ENCODE results near the gene PPP1R37.

The PPP1R37 gene

DNA sequence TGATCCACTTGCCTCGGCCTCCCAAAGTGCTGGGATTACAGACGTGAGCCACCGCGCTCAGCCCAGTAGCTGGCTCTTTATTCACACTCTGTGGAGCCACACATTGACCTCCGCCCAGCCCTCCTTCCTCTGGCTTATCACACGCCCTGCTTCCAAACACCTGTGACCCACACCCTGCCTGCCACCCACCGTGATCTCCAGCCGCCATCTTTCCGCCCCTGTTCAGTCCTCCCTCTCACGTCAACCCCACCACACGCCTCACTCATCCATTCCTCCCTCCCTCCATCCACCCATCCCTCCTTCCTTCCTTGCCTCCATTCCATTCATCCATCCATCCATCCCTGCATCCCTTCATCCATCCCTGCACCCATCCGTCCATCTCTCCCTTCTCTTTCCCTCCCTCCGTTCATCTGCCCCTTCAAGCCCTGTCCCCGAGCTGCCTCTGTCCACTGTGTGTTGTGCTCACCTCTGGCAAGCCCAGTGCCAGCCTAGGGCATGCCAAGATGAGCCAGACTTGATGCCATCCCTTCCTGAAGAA, 34.3 kb upstream of the PPP1R37 start:
- H3K9me3 ChIP-seq (ENCODE audit: control insufficient read depth, insufficient read depth, low read depth, low read length) = no peaks in the 10 kb centered on the region
- H3K36me3 ChIP-seq (ENCODE audit: control insufficient read depth in 2 of 2, insufficient read depth in 1 of 2, low read length in 2 of 2) = peaks cover 78 to 96% of the 10 kb centered on the region in 2 experiments
- CTCF ChIA-PET = interaction anchor here (0.6 to 3.9 kb wide), 18 partner anchors 10 to 191 kb away, joined by 3 to 65 read pairs (median 4); partner anchors contain the start of genes APOE, CLASRP and PPP1R37
- POLR2A ChIA-PET = interaction anchor here (0.6 to 2.2 kb wide), 3 partner anchors 20 to 62 kb away, joined by 6 to 14 read pairs (median 6); partner anchors contain the start of gene CLASRP
- no peaks in the 10 kb centered on the region for H3K4me1 ChIP-seq (ENCODE audit: control insufficient read depth, insufficient read depth, low read length)
- TF ChIP-seq SCRT1 (tag by site-specific recombination; IDR thresholded peaks at IDR 0.05; ENCODE audit: borderline replicate concordance) (peak; percentile 47; the same call in 1 of the 2 replicates), ZBTB20 (tag by site-specific recombination; IDR thresholded peaks at IDR 0.05) (peak; percentile 26; the same call in 1 of the 2 replicates), ZNF391 (tag by site-specific recombination; IDR thresholded peaks at IDR 0.05; ENCODE audit: borderline replicate concordance, low read depth) (no peak), ZNF571 (tag by site-specific recombination; IDR thresholded peaks at IDR 0.05) (0 out of 2 replicates have a peak, but pooled peaks have one; percentile 22), BCL11A (tag by site-specific recombination; IDR thresholded peaks at IDR 0.05; ENCODE audit: low read depth) (no peak), ZNF747 (tag by site-specific recombination; IDR thresholded peaks at IDR 0.05) (0 out of 2 replicates have a peak, but pooled peaks have one; percentile 57), ZNF76 (tag by site-specific recombination; IDR thresholded peaks at IDR 0.05; ENCODE audit: borderline replicate concordance, low read depth) (no peak), SP2 (tag by site-specific recombination; IDR thresholded peaks at IDR 0.05) (no peak), HOXD13 (CRISPR knock-in tag; IDR thresholded peaks at IDR 0.05; ENCODE audit: borderline replicate concordance) (no peak), KLF1 (tag by site-specific recombination; IDR thresholded peaks at IDR 0.05) (peak; percentile 49), ZNF350 (tag by site-specific recombination; IDR thresholded peaks at IDR 0.05) (no peak), ZNF792 (tag by site-specific recombination; IDR thresholded peaks at IDR 0.05) (no peak), ZNF366 (tag by site-specific recombination; conservative IDR thresholded peaks at IDR 0.05) (peak; percentile 99), ZNF530 (tag by site-specific recombination; IDR thresholded peaks at IDR 0.05; ENCODE audit: low read depth) (no peak), YY1 (tag by site-specific recombination; IDR thresholded peaks at IDR 0.05) (no peak), FEZF1 (tag by site-specific recombination; IDR thresholded peaks at IDR 0.05) (no peak), ZNF274 (IDR thresholded peaks at IDR 0.05; ENCODE audit: low read length) (no peak), ZNF274 (tag by site-specific recombination; IDR thresholded peaks at IDR 0.05; ENCODE audit: borderline replicate concordance) (no peak), ZNF548 (tag by site-specific recombination; IDR thresholded peaks at IDR 0.05) (no peak), ZFP41 (tag by site-specific recombination; IDR thresholded peaks at IDR 0.05; ENCODE audit: borderline replicate concordance) (no peak), ZNF146 (tag by site-specific recombination; IDR thresholded peaks at IDR 0.05) (no peak), EGR2 (tag by site-specific recombination; IDR thresholded peaks at IDR 0.05; ENCODE audit: low read depth) (peak; percentile 47), ZNF174 (tag by site-specific recombination; IDR thresholded peaks at IDR 0.05) (no peak), ZNF140 (tag by site-specific recombination; IDR thresholded peaks at IDR 0.05) (no peak), GLIS1 (tag by site-specific recombination; IDR thresholded peaks at IDR 0.05) (0 out of 2 replicates have a peak, but pooled peaks have one; percentile 10), ZNF23 (tag by site-specific recombination; IDR thresholded peaks at IDR 0.05; ENCODE audit: borderline replicate concordance) (no peak), ZNF654 (tag by site-specific recombination; IDR thresholded peaks at IDR 0.05; ENCODE audit: low read depth) (no peak), PRDM1 (tag by site-specific recombination; IDR thresholded peaks at IDR 0.05) (no peak)
- TF ChIP-seq, protein P1, sequence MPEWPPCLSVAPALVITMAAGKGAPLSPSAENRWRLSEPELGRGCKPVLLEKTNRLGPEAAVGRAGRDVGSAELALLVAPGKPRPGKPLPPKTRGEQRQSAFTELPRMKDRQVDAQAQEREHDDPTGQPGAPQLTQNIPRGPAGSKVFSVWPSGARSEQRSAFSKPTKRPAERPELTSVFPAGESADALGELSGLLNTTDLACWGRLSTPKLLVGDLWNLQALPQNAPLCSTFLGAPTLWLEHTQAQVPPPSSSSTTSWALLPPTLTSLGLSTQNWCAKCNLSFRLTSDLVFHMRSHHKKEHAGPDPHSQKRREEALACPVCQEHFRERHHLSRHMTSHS (tag by site-specific recombination; IDR thresholded peaks at IDR 0.05) = no peak
- TF ChIP-seq, protein P2, sequence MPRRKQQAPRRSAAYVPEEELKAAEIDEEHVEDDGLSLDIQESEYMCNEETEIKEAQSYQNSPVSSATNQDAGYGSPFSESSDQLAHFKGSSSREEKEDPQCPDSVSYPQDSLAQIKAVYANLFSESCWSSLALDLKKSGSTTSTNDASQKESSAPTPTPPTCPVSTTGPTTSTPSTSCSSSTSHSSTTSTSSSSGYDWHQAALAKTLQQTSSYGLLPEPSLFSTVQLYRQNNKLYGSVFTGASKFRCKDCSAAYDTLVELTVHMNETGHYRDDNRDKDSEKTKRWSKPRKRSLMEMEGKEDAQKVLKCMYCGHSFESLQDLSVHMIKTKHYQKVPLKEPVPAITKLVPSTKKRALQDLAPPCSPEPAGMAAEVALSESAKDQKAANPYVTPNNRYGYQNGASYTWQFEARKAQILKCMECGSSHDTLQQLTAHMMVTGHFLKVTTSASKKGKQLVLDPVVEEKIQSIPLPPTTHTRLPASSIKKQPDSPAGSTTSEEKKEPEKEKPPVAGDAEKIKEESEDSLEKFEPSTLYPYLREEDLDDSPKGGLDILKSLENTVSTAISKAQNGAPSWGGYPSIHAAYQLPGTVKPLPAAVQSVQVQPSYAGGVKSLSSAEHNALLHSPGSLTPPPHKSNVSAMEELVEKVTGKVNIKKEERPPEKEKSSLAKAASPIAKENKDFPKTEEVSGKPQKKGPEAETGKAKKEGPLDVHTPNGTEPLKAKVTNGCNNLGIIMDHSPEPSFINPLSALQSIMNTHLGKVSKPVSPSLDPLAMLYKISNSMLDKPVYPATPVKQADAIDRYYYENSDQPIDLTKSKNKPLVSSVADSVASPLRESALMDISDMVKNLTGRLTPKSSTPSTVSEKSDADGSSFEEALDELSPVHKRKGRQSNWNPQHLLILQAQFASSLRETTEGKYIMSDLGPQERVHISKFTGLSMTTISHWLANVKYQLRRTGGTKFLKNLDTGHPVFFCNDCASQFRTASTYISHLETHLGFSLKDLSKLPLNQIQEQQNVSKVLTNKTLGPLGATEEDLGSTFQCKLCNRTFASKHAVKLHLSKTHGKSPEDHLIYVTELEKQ (tag by site-specific recombination; IDR thresholded peaks at IDR 0.05; ENCODE audit: borderline replicate concordance) = no peak
- H3K4me3 ChIP-seq (ENCODE audit: low read depth, low read length) = no peak overlapping the region
- H3K27ac ChIP-seq (ENCODE audit: extremely low read depth, low read depth, low read length) = no peak overlapping the region

Data from HEK293 (cell line).